B cell (primary cell): ENCODE data around the gene TWF1.

Experiments used
- CTCF ChIP-seq: fragments of 200-600 bp; IDR thresholded peaks from one replicate; pipeline ENCODE4 v1.8.0; 2022; ENCODE audit warnings: antibody characterized with exemption, mild to moderate bottlenecking
- EZH2 ChIP-seq: IDR thresholded peaks from 2 replicates; pipeline ENCODE4 v1.6.1; 2012; ENCODE audit warnings: borderline replicate concordance, low read depth, mild to moderate bottlenecking, moderate library complexity, low read length; ENCODE audit not compliant: insufficient read depth, poor library complexity, severe bottlenecking

DNA sequence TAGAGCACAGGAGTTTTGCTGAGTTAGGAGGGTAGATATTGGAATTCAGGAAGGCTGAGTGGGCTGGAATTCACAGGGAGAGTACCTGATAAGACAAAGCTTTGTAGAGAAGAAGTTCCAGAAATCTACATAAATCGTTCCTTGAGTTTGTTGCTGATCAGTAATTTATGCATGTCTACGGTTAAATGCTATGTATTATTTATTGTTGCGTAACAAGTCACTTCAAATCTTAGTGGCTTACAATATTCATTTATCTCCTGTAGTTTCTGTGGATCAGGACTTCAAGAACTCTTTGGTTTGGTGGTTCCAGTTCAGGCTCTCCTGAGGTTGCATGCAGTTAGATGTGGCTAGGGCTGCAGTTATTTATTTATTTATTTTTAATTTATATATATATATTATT, 55.3 kb downstream of the TWF1 start:
- TF ChIP-seq CTCF (no peak), EZH2 (no peak)
